Hepatic stellate cell (primary cell): ENCODE measurements around the gene CDK13.
"Not testable (repeated sequence)": the region's sequence is repeated elsewhere in the genome, so short reads cannot be mapped to it uniquely, and the experiment has no call there.

Experiments used
- DNase-seq: peaks from one replicate; pipeline ENCODE4 v3.0.0; 2011; ENCODE audit warnings: low spot score

CDK13 gene

DNA sequence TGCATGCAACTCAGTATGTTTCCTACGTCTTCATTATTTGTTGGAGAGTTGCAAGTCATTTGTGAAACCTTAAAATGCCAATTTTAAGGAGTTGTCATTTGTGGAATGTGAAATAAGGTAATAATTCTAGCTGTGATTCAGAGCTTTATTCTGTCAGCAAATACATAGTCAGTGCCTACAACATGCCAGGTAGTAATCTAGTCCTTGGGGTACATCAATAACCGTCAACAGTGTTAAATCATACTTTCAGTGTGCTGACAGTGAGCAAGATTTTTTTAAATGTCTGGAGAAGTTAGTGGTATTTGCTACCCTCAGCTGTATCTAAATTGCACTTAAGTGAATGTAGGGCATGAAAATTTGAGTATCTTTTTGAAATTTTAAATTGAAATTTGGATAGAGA, 147.7 kb downstream of the CDK13 start:
- no peak for DNase-seq

DNA sequence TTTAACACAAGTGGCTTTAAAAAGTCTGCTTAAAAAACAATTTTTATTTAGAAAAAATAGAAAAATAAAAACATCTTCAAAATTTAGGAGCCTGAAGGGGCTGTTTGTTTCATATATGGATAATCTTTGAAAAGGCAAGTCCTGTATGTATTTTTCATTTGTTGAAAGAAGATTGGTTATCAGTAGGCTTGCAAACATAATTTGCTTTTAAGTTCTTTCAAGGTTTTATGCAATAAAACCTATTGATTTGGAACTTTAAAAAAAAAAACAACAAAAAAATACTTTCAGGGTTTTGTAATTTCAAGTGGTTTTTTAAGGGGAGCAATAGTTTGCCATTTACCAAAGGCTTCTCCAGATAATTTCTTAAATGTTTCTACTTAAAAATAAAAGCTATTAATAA, 148.8 kb downstream of the CDK13 start:
- DNase-seq = no peak

- DNase-seq = no peak
These were observed 149.8 kb downstream of the CDK13 start for GRCh38 chr7:40099837-40100236.

- no peak for DNase-seq
These were observed 151.1 kb downstream of the CDK13 start for GRCh38 chr7:40101201-40101600.

DNA sequence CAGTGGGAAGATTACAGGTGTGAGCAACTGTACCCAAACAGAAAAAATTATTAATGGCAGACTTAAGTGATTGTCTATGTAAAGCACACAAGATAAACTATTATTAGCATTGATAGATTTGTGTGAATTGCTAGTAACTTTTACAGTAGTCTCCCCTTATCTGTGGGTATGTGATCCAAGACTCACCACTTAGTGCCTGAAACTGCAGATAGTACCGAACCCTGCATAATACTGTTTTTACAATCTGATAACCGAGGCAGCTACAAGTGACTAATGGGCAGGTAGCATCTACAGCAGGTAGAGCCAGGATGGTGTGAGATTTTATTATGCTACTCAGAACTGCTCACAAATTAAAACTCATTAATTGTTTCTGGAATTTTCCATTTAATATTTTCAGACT, 152.8 kb downstream of the CDK13 start:
- no peak for DNase-seq

DNA sequence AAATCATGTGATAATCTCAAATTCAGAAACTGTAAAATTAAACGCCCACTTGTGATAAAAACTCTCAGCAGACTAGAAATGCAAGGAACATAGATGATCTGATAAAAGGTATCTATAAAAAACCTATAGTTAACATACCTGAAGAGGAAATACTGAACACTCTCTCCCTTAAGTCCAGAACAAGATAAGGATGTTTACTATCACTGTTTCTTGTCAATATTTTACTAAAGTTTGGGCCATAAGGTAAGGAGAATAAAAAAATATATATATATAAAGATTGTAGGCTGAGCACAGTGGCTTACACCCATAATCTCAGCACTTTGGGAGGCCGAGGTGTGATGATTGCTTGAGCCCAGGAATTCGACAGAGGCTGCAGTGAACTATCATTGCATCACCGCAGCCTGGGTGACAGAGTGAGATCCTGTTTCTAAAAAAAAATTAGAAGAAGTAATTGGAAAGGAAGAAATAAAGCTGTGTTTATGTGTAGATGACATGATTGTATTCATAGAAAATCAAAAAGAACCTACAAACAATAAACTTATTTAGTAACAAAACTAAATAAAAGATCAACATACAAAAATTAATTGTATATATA, 155.9 kb downstream of the CDK13 start:
- DNase-seq = no peak

DNA sequence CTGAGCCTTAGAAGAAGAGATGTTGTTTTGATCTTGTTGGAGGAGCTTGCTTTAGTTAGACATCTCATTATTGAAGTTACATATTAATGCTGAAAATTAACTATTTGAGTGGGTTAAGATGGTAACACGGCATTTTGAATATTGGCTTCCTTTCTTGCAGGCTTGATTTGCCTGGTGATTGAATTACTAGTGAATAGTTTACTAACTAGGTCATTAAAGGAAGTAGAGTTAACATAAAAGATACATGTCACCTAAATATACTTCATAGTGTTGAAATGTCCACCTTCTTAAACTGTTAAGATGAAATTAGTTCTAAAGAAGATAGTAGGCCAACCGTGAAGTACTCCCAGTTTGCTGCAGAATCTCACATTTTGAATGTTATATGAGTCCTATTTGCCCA, 165.9 kb downstream of the CDK13 start:
- no peak for DNase-seq

DNA sequence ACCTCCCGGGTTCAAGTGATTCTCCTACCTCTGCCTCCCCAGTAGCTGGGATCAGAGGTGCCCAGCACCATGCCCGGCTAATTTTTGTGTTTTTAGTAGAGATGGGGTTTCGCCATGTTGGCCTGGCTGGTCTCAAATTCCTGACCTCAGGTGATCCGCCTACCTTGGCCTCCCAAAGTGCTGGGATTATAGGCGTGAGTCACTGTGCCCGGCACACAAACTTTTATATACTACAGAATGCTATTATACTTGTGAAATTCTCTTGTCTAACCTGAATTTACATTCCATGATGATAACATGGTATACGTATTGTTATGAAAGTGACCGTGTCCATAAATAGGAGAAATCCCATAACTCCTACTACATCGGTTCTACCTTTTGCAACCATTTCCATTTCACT, 167.1 kb downstream of the CDK13 start:
- not testable (repeated sequence) for DNase-seq

DNA sequence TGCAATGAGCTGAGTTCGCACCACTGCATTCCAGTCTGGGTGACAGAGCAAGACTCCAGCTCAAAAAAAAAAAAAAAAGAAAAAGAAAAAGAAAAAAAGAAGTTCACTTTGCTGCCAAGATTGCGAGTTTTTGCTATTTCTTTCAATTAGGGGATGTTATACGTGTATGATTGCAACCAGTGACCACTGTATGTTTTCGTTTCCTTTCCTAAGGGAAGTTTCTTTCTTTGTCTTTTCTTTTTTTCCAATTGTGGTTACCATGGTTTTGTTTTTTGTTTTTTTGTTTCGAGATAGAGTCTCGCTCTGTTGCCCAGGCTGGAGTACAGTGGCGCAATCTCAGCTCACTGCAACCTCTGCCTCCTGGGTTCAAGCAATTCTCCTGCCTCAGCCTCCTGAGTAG, 168.1 kb downstream of the CDK13 start:
- DNase-seq = not testable (repeated sequence)

DNA sequence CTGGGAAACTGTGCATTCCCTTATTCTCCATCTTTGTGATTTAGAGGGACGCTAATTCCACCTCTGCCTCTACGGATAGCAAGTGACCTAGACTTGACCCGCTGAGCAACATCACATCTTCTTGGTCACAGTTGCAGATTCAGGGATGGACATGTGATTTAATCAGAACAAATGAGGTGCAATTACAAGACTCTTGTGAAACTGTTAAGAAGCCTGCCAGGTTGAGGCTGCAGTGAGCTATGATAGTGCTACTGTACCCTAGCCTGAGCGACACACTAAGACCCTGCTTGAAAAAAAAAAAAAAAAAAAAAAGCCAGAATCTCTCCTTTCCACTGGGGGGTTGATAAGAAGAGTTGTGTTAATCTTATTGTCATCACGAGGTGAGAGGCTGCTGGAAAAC, 170.0 kb downstream of the CDK13 start:
- DNase-seq = no peak

GRCh38 chr7:40122100-40122939, 172.3 kb downstream of the CDK13 start:
- not testable (repeated sequence) for DNase-seq

DNA sequence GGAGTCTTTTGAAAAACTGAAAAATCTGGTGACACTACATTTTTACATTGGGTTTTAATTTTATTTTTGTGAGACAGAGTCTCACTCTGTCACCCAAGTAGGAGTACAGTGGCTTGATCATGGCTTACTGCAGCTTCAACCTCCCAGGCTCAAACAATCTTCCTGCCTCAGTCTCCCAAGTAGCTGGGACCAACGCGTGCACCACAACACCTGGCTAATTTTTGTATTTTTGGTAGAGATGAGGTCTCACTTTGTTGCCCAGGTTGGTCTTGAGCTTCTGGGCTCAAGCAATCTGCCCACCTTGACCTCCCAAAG, 172.8 kb downstream of the CDK13 start:
- DNase-seq = no peak

GRCh38 chr7:40133561-40134427, 183.7 kb downstream of the CDK13 start:
- peak; percentile 31 for DNase-seq

GRCh38 chr7:40134428-40135316, 184.6 kb downstream of the CDK13 start, which contains the start of the genes MPLKIP and SUGCT:
TSS of gene MPLKIP (minus strand) at chr7:40134622. CDS start at chr7:40134567, 55 bp downstream.
TSS of gene SUGCT (plus strand) at chr7:40135005.
- peak; percentile 85 for DNase-seq

GRCh38 chr7:40135317-40135610, 185.2 kb downstream of the CDK13 start:
- no peak for DNase-seq

DNA sequence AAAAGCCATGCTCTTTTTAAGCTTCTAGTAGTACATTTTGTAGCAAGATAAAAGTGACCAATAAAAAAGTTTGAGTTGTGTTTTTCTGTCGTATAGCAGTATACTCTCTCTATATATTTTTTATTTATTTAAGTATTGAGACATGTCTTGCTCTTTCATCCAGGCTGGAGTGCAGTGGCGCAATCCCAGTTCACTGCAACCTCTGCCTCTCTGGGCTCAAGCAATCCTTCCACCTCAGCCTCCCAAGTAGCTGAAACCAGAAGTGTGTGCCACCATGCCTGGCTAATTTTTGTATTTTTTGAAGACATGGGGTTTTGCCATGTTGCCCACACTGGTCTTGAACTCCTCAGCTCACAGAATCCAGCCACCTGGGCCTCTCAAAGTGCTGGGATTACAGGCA, 187.5 kb downstream of the CDK13 start:
- DNase-seq = no peak

GRCh38 chr7:40138973-40139372, 188.9 kb downstream of the CDK13 start:
- no peak for DNase-seq

DNA sequence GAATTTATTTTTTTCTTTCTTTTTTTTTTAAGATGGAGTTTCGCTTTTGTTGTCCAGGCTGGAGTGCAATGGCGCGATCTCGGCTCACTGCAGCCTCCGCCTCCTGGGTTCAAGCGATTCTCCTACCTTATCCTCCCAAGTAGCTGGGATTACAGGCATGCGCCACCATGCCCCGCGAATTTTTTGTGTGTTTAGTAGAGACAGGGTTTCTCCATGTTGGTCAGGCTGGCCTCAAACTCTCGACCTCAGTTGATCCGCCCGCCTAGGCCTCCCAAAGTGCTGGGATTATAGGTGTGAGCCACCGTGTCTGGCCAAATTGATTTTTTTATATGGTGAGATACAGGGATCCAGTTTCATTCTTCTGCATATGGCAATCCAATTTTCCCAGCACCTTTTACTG, 189.8 kb downstream of the CDK13 start:
- not testable (repeated sequence) for DNase-seq

GRCh38 chr7:40141916-40142315, 191.9 kb downstream of the CDK13 start:
- DNase-seq = not testable (repeated sequence)

DNA sequence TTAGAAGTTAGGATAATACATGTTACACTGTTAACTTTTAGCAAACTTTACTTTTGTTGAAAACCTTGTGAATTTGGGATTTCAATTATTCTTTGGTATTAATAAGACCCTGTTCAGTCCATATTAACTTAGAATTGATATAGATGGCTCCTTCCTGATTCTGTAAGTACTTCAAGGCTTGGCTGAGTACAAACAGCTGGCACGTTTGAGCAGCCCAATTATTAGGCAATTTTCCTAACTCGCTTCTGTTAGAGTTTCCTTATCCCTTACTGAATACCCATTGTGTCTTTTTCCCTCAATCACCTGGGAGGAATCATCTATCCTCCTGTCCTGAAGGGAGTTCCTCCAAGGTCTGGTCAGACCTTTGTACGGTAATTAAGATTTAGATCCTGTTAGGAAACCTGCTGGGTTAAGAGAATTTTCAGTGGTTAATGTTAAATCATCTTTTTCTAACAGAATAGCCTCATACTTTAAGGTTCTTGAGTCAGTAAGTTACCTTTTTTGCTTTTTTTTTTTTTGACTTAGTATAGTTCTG, 195.6 kb downstream of the CDK13 start:
- DNase-seq = not testable (repeated sequence)

GRCh38 chr7:40147371-40148246, 197.6 kb downstream of the CDK13 start:
- DNase-seq = no peak
